Fibroblast of villous mesenchyme (primary cell): ENCODE results near the gene SEPTIN8. TPM values are rescaled to one million over a fixed set of nuclear protein-coding genes. Genes with fewer than 3 reads are reported as not detected.
"Not testable (repeated sequence)": the region's sequence is repeated elsewhere in the genome, so short reads cannot be mapped to it uniquely, and the experiment has no call there.

Experiments used
- DNase-seq: peaks from one replicate; pipeline ENCODE4 v3.0.0-alpha.2; 2010; ENCODE audit warnings: low read depth
- H3K4me3 ChIP-seq: 2 replicates; pipeline ENCODE4 v1.5.1; 2011; ENCODE audit warnings: low read depth, mild to moderate bottlenecking, low read length
- CTCF ChIP-seq: IDR thresholded peaks from 2 replicates; pipeline ENCODE4 v1.5.1; 2012; ENCODE audit warnings: low read depth, mild to moderate bottlenecking, low read length; ENCODE audit not compliant: insufficient read depth
- total RNA-seq: library from RNA; depleted of rRNA; stranded (reverse); fragments of >200 nt; gene quantifications from 2 replicates; pipeline ENCODE4 v1.2.3, GENCODE V29; 2012

Gene SEPTIN8
- total RNA-seq, 1 donor = 51.4 TPM

GRCh38 chr5:132812123-132812765, 35.2 kb upstream of the SEPTIN8 start:
- TF ChIP-seq CTCF = no peak
- DNase-seq = no peak
- H3K4me3 ChIP-seq = no peak overlapping the region

- DNase-seq = no peak
- no peak overlapping the region for H3K4me3 ChIP-seq
- no peak for TF ChIP-seq CTCF
Observed at GRCh38 chr5:132810605-132811004, 33.6 kb upstream of the SEPTIN8 start.

- no peak for TF ChIP-seq CTCF
- no peak overlapping the region for H3K4me3 ChIP-seq
- DNase-seq = no peak
Observed at GRCh38 chr5:132808866-132809265, 31.8 kb upstream of the SEPTIN8 start.

- no peak overlapping the region for H3K4me3 ChIP-seq
- TF ChIP-seq CTCF = no peak
- DNase-seq = no peak
Observed at GRCh38 chr5:132808448-132808847, 31.4 kb upstream of the SEPTIN8 start.

GRCh38 chr5:132807163-132807838, 30.3 kb upstream of the SEPTIN8 start:
- H3K4me3 ChIP-seq = no peak overlapping the region
- no peak for DNase-seq
- TF ChIP-seq CTCF = no peak

- not testable (repeated sequence) for H3K4me3 ChIP-seq, DNase-seq
Observed at GRCh38 chr5:132806804-132807162, 29.7 kb upstream of the SEPTIN8 start.

GRCh38 chr5:132805872-132806271, 28.8 kb upstream of the SEPTIN8 start:
- H3K4me3 ChIP-seq, DNase-seq: not testable (repeated sequence)

GRCh38 chr5:132804219-132804618, 27.2 kb upstream of the SEPTIN8 start:
- H3K4me3 ChIP-seq, DNase-seq: not testable (repeated sequence)

- DNase-seq, H3K4me3 ChIP-seq: not testable (repeated sequence)
Observed at GRCh38 chr5:132802685-132803066, 25.6 kb upstream of the SEPTIN8 start.
